HepG2 (cell line): ENCODE data around the gene C20orf144. TPM values are rescaled to one million over a fixed set of nuclear protein-coding genes. Genes with fewer than 3 reads are reported as not detected.
A peak's percentile ranks its signal among the peaks of the same experiment; 100 is the strongest.

Experiments used
- BCL6 ChIP-seq: IDR thresholded peaks from 2 replicates; pipeline ENCODE4 v1.6.1; 2016; ENCODE audit warnings: missing genetic modification reagents, missing compliant biosample characterization
- GZF1 ChIP-seq: sonication (generic); formaldehyde crosslinking; IDR thresholded peaks from 2 replicates; pipeline ENCODE4 v1.5.1; 2020; ENCODE audit warnings: mild to moderate bottlenecking, missing genetic modification reagents
- ISL2 ChIP-seq: sonication (generic); formaldehyde crosslinking; IDR thresholded peaks from 2 replicates; pipeline ENCODE4 v1.5.0; 2020; ENCODE audit warnings: missing genetic modification reagents
- NFIC ChIP-seq: IDR thresholded peaks from 2 replicates; pipeline ENCODE4 v1.6.1; 2012; ENCODE audit warnings: mild to moderate bottlenecking, low read length, inconsistent platforms
- NONO ChIP-seq, 2 experiments: fragments of 450-650 bp in 1 of 2; sonication (generic) in 1 of 2; formaldehyde crosslinking in 1 of 2; IDR thresholded peaks in 1 of 2; conservative IDR thresholded peaks in 1 of 2; 2 replicates each; pipeline versions ENCODE4 v1.6.1 to v1.8.0; 2017 to 2022; ENCODE audit warnings: mild to moderate bottlenecking in 1 of 2, missing genetic modification reagents in 1 of 2, moderate library complexity in 1 of 2
- ONECUT2 ChIP-seq: sonication (generic); formaldehyde crosslinking; IDR thresholded peaks from 2 replicates; pipeline ENCODE4 v1.4.0; 2020; ENCODE audit warnings: missing genetic modification reagents
- PAXIP1 ChIP-seq: sonication (generic); formaldehyde crosslinking; conservative IDR thresholded peaks from 2 replicates; pipeline ENCODE4 v1.4.0; 2020; ENCODE audit warnings: mild to moderate bottlenecking, missing genetic modification reagents, moderate library complexity
- POLR2AphosphoS2 ChIP-seq: IDR thresholded peaks from 2 replicates; pipeline ENCODE4 v1.6.1; 2011; ENCODE audit warnings: low read depth, low read length, improper control_type of control experiment
- RBFOX2 ChIP-seq: fragments of 200-400 bp; formaldehyde crosslinking; IDR thresholded peaks from 2 replicates; pipeline ENCODE4 v1.6.1; 2017; ENCODE audit warnings: low read depth, mild to moderate bottlenecking, low read length
- SOX6 ChIP-seq, 2 experiments: fragments of 450-650 bp in 1 of 2; sonication (generic) in 1 of 2; formaldehyde crosslinking in 1 of 2; IDR thresholded peaks; 2 replicates each; pipeline versions ENCODE4 v1.4.0 to v1.6.1; 2017 to 2020; ENCODE audit warnings: antibody characterized with exemption in 1 of 2, mild to moderate bottlenecking in 1 of 2, missing genetic modification reagents in 1 of 2
- ZNF292 ChIP-seq: sonication (generic); formaldehyde crosslinking; IDR thresholded peaks from 2 replicates; pipeline ENCODE4 v1.8.1; 2022; ENCODE audit warnings: mild to moderate bottlenecking, low read depth, missing genetic modification reagents, borderline replicate concordance
- ZNF30 ChIP-seq: sonication (generic); formaldehyde crosslinking; IDR thresholded peaks from 2 replicates; pipeline ENCODE4 v1.5.0; 2020; ENCODE audit warnings: mild to moderate bottlenecking, missing genetic modification reagents
- ZNF703 ChIP-seq: sonication (generic); formaldehyde crosslinking; IDR thresholded peaks from 2 replicates; pipeline ENCODE4 v1.5.1; 2020; ENCODE audit warnings: missing genetic modification reagents, mild to moderate bottlenecking, moderate library complexity, borderline replicate concordance
- ZNF740 ChIP-seq: sonication (generic); formaldehyde crosslinking; IDR thresholded peaks from 2 replicates; pipeline ENCODE4 v1.4.0; 2020; ENCODE audit warnings: missing genetic modification reagents
- polyA plus RNA-seq, 8 experiments: library from polyadenylated mRNA; depleted of rRNA in 3 of 8; stranded (reverse) in 7 of 8; unstranded in 1 of 8; fragments of >200 nt; fragmentation: Illumina TruSeq in 4 of 8; extraction: Trizol in 4 of 8; gene quantifications; 2 replicates each; pipeline versions ENCODE4 v1.2.1 to v1.2.3, GENCODE V29; 2011 to 2016; ENCODE audit warnings: low read depth in 4 of 8, missing spikeins in 1 of 8, mixed read lengths in 1 of 8; ENCODE audit not compliant: insufficient read depth in 1 of 8
- total RNA-seq, 5 experiments: library from RNA; depleted of rRNA; stranded (reverse); fragments of >200 nt; fragmentation: Illumina TruSeq; extraction: Trizol; gene quantifications; 2 replicates each; pipeline ENCODE4 v1.2.3, GENCODE V29; 2016; ENCODE audit warnings: low read depth in 1 of 5
- TF ChIP-seq, protein P1 (sequence below): IDR thresholded peaks from 2 replicates; pipeline ENCODE4 v1.6.1; 2012; ENCODE audit warnings: low read length, improper control_type of control experiment
- TF ChIP-seq, protein P2 (sequence below): sonication (generic); formaldehyde crosslinking; IDR thresholded peaks from 2 replicates; pipeline ENCODE4 v1.5.1; 2020; ENCODE audit warnings: missing genetic modification reagents, mild to moderate bottlenecking, borderline replicate concordance
- TF ChIP-seq, protein P3 (sequence below): IDR thresholded peaks from 2 replicates; pipeline ENCODE4 v1.6.1; 2016; ENCODE audit warnings: missing compliant biosample characterization, missing genetic modification reagents, borderline replicate concordance

C20orf144 gene
- total and polyA plus RNA-seq, 2 of the 13 experiments (the other 11 are each of a cell fraction or from before 2014, with no cell fraction given): 0.09 to 0.16 TPM

- TF ChIP-seq, protein P1, sequence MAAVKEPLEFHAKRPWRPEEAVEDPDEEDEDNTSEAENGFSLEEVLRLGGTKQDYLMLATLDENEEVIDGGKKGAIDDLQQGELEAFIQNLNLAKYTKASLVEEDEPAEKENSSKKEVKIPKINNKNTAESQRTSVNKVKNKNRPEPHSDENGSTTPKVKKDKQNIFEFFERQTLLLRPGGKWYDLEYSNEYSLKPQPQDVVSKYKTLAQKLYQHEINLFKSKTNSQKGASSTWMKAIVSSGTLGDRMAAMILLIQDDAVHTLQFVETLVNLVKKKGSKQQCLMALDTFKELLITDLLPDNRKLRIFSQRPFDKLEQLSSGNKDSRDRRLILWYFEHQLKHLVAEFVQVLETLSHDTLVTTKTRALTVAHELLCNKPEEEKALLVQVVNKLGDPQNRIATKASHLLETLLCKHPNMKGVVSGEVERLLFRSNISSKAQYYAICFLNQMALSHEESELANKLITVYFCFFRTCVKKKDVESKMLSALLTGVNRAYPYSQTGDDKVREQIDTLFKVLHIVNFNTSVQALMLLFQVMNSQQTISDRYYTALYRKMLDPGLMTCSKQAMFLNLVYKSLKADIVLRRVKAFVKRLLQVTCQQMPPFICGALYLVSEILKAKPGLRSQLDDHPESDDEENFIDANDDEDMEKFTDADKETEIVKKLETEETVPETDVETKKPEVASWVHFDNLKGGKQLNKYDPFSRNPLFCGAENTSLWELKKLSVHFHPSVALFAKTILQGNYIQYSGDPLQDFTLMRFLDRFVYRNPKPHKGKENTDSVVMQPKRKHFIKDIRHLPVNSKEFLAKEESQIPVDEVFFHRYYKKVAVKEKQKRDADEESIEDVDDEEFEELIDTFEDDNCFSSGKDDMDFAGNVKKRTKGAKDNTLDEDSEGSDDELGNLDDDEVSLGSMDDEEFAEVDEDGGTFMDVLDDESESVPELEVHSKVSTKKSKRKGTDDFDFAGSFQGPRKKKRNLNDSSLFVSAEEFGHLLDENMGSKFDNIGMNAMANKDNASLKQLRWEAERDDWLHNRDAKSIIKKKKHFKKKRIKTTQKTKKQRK: no peak
- TF ChIP-seq ZNF740 (CRISPR knock-in tag): peak; percentile 69; the same call in 1 of the 2 replicates
- TF ChIP-seq ZNF703 (CRISPR knock-in tag): no peak; the same call in 1 of the 2 replicates
- peak; percentile 96 for TF ChIP-seq PAXIP1
- TF ChIP-seq ZNF292 (CRISPR knock-in tag): peak; percentile 99
- peak; percentile 72 for TF ChIP-seq NFIC
- peak; percentile 59; the same call in 1 of the 2 replicates for TF ChIP-seq ONECUT2 (CRISPR knock-in tag)
- peak; percentile 25; the same call in 1 of the 2 replicates for TF ChIP-seq ISL2 (CRISPR knock-in tag)
- TF ChIP-seq, protein P2, sequence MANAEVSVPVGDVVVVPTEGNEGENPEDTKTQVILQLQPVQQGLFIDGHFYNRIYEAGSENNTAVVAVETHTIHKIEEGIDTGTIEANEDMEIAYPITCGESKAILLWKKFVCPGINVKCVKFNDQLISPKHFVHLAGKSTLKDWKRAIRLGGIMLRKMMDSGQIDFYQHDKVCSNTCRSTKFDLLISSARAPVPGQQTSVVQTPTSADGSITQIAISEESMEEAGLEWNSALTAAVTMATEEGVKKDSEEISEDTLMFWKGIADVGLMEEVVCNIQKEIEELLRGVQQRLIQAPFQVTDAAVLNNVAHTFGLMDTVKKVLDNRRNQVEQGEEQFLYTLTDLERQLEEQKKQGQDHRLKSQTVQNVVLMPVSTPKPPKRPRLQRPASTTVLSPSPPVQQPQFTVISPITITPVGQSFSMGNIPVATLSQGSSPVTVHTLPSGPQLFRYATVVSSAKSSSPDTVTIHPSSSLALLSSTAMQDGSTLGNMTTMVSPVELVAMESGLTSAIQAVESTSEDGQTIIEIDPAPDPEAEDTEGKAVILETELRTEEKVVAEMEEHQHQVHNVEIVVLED (CRISPR knock-in tag): peak; percentile 58; the same call in 1 of the 2 replicates
- TF ChIP-seq POLR2AphosphoS2: no peak
- TF ChIP-seq SOX6 (IDR thresholded peaks at IDR 0.05): no peak
- TF ChIP-seq SOX6 (CRISPR knock-in tag; IDR thresholded peaks at IDR 0.05): peak; percentile 99
- TF ChIP-seq GZF1 (CRISPR knock-in tag): peak; percentile 49; the same call in 1 of the 2 replicates
- peak; percentile 93 for TF ChIP-seq BCL6 (CRISPR knock-in tag)
- TF ChIP-seq, protein P3, sequence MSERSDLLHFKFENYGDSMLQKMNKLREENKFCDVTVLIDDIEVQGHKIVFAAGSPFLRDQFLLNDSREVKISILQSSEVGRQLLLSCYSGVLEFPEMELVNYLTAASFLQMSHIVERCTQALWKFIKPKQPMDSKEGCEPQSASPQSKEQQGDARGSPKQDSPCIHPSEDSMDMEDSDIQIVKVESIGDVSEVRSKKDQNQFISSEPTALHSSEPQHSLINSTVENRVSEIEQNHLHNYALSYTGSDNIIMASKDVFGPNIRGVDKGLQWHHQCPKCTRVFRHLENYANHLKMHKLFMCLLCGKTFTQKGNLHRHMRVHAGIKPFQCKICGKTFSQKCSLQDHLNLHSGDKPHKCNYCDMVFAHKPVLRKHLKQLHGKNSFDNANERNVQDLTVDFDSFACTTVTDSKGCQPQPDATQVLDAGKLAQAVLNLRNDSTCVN (CRISPR knock-in tag): peak; percentile 64; the same call in 1 of the 2 replicates
- no peak for TF ChIP-seq RBFOX2
- no peak for TF ChIP-seq NONO (IDR thresholded peaks at IDR 0.05)
- TF ChIP-seq NONO (CRISPR knock-in tag; conservative IDR thresholded peaks at IDR 0.05): peak; percentile 92
- no peak for TF ChIP-seq ZNF30 (CRISPR knock-in tag)
Measured at GRCh38 chr20:33701629-33702450, 39.7 kb downstream of the C20orf144 start (continued).
